Measurements from ENCODE around the gene SPTLC1.

DNA sequence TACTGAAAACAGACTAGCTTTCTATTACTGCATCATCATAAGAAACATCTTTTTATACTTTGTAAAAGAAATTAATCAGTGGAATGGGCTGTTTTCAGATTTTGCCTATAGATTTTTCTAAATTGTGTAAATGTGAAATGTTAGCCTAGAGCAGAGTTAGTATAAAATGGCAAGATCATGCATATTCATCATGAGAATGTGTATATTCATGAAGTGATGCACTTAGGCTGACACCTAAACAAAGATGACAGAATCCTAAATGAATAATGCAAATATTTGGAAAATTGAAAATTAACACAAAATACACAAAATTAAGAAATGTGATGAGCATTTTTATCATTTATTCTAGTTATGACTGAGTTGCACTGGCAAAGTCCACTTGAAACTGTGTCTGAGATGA is 57.2 kb downstream of the SPTLC1 start:
- TF ChIP-seq EZH2 (IDR thresholded peaks at IDR 0.05; ENCODE audit: low read depth, unreplicated experiment) (no peak), POLR2AphosphoS5 (IDR thresholded peaks at IDR 0.05; ENCODE audit: low read depth) (no peak), CREB1 (CRISPR knock-in tag; IDR thresholded peaks at IDR 0.05; ENCODE audit: low read depth) (no peak), EZH2phosphoT487 (IDR thresholded peaks at IDR 0.05; ENCODE audit: unreplicated experiment) (no peak), JUNB (IDR thresholded peaks at IDR 0.05; ENCODE audit: unreplicated experiment) (no peak), ZNF331 (CRISPR knock-in tag; IDR thresholded peaks at IDR 0.05; ENCODE audit: low read depth) (no peak)
- TF ChIP-seq, protein P1, sequence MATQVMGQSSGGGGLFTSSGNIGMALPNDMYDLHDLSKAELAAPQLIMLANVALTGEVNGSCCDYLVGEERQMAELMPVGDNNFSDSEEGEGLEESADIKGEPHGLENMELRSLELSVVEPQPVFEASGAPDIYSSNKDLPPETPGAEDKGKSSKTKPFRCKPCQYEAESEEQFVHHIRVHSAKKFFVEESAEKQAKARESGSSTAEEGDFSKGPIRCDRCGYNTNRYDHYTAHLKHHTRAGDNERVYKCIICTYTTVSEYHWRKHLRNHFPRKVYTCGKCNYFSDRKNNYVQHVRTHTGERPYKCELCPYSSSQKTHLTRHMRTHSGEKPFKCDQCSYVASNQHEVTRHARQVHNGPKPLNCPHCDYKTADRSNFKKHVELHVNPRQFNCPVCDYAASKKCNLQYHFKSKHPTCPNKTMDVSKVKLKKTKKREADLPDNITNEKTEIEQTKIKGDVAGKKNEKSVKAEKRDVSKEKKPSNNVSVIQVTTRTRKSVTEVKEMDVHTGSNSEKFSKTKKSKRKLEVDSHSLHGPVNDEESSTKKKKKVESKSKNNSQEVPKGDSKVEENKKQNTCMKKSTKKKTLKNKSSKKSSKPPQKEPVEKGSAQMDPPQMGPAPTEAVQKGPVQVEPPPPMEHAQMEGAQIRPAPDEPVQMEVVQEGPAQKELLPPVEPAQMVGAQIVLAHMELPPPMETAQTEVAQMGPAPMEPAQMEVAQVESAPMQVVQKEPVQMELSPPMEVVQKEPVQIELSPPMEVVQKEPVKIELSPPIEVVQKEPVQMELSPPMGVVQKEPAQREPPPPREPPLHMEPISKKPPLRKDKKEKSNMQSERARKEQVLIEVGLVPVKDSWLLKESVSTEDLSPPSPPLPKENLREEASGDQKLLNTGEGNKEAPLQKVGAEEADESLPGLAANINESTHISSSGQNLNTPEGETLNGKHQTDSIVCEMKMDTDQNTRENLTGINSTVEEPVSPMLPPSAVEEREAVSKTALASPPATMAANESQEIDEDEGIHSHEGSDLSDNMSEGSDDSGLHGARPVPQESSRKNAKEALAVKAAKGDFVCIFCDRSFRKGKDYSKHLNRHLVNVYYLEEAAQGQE (IDR thresholded peaks at IDR 0.05; ENCODE audit: unreplicated experiment): no peak
- TF ChIP-seq, protein P2, sequence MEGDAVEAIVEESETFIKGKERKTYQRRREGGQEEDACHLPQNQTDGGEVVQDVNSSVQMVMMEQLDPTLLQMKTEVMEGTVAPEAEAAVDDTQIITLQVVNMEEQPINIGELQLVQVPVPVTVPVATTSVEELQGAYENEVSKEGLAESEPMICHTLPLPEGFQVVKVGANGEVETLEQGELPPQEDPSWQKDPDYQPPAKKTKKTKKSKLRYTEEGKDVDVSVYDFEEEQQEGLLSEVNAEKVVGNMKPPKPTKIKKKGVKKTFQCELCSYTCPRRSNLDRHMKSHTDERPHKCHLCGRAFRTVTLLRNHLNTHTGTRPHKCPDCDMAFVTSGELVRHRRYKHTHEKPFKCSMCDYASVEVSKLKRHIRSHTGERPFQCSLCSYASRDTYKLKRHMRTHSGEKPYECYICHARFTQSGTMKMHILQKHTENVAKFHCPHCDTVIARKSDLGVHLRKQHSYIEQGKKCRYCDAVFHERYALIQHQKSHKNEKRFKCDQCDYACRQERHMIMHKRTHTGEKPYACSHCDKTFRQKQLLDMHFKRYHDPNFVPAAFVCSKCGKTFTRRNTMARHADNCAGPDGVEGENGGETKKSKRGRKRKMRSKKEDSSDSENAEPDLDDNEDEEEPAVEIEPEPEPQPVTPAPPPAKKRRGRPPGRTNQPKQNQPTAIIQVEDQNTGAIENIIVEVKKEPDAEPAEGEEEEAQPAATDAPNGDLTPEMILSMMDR (conservative IDR thresholded peaks at IDR 0.05; ENCODE audit: low read depth in 2 of 2): no peak
- TF ChIP-seq, protein P3, sequence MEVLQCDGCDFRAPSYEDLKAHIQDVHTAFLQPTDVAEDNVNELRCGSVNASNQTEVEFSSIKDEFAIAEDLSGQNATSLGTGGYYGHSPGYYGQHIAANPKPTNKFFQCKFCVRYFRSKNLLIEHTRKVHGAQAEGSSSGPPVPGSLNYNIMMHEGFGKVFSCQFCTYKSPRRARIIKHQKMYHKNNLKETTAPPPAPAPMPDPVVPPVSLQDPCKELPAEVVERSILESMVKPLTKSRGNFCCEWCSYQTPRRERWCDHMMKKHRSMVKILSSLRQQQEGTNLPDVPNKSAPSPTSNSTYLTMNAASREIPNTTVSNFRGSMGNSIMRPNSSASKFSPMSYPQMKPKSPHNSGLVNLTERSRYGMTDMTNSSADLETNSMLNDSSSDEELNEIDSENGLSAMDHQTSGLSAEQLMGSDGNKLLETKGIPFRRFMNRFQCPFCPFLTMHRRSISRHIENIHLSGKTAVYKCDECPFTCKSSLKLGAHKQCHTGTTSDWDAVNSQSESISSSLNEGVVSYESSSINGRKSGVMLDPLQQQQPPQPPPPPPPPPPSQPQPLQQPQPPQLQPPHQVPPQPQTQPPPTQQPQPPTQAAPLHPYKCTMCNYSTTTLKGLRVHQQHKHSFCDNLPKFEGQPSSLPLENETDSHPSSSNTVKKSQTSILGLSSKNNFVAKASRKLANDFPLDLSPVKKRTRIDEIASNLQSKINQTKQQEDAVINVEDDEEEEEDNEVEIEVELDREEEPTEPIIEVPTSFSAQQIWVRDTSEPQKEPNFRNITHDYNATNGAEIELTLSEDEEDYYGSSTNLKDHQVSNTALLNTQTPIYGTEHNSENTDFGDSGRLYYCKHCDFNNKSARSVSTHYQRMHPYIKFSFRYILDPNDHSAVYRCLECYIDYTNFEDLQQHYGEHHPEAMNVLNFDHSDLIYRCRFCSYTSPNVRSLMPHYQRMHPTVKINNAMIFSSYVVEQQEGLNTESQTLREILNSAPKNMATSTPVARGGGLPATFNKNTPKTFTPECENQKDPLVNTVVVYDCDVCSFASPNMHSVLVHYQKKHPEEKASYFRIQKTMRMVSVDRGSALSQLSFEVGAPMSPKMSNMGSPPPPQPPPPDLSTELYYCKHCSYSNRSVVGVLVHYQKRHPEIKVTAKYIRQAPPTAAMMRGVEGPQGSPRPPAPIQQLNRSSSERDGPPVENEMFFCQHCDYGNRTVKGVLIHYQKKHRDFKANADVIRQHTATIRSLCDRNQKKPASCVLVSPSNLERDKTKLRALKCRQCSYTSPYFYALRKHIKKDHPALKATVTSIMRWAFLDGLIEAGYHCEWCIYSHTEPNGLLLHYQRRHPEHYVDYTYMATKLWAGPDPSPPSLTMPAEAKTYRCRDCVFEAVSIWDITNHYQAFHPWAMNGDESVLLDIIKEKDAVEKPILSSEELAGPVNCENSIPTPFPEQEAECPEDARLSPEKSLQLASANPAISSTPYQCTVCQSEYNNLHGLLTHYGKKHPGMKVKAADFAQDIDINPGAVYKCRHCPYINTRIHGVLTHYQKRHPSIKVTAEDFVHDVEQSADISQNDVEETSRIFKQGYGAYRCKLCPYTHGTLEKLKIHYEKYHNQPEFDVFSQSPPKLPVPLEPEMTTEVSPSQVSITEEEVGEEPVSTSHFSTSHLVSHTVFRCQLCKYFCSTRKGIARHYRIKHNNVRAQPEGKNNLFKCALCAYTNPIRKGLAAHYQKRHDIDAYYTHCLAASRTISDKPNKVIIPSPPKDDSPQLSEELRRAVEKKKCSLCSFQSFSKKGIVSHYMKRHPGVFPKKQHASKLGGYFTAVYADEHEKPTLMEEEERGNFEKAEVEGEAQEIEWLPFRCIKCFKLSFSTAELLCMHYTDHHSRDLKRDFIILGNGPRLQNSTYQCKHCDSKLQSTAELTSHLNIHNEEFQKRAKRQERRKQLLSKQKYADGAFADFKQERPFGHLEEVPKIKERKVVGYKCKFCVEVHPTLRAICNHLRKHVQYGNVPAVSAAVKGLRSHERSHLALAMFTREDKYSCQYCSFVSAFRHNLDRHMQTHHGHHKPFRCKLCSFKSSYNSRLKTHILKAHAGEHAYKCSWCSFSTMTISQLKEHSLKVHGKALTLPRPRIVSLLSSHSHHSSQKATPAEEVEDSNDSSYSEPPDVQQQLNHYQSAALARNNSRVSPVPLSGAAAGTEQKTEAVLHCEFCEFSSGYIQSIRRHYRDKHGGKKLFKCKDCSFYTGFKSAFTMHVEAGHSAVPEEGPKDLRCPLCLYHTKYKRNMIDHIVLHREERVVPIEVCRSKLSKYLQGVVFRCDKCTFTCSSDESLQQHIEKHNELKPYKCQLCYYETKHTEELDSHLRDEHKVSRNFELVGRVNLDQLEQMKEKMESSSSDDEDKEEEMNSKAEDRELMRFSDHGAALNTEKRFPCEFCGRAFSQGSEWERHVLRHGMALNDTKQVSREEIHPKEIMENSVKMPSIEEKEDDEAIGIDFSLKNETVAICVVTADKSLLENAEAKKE (CRISPR knock-in tag; IDR thresholded peaks at IDR 0.05): no peak
